NCI-H446 treated with DMSO at 0.1 percent for 48 hours (cell line): ENCODE measurements around the gene GNAT2.

Source experiments
- DNase-seq: peaks from one replicate; lab custom pipeline; 2025; lab: John Stamatoyannopoulos, UW

GNAT2 gene

GRCh38 chr1:109557520-109557919 lies 61.9 kb downstream of the GNAT2 start:
- DNase-seq, result no peak

- no peak for DNase-seq
Observed at GRCh38 chr1:109556563-109556962, 62.9 kb downstream of the GNAT2 start.
